C4-2B (cell line): ENCODE data around the gene PRKD1.
"Not testable (repeated sequence)": the region's sequence is repeated elsewhere in the genome, so short reads cannot be mapped to it uniquely, and the experiment has no call there.

Experiments used
- H3K27ac ChIP-seq: fragments of 450-650 bp; 2 replicates; pipeline ENCODE4 v1.5.1; 2017
- CTCF ChIP-seq: fragments of 450-650 bp; conservative IDR thresholded peaks from 2 replicates; pipeline ENCODE4 v1.5.1; 2017; ENCODE audit warnings: mild to moderate bottlenecking
- ZFX ChIP-seq: fragments of 450-650 bp; IDR thresholded peaks from 2 replicates; pipeline ENCODE4 v1.6.1; 2017

The PRKD1 gene

GRCh38 chr14:29885988-29886387 lies 41.7 kb downstream of the PRKD1 start:
- no peak overlapping the region for H3K27ac ChIP-seq
- TF ChIP-seq CTCF, result no peak

- no peak overlapping the region for H3K27ac ChIP-seq
- TF ChIP-seq CTCF (no peak), ZFX (no peak)
Measured at GRCh38 chr14:29868000-29868399, 59.6 kb downstream of the PRKD1 start.

- H3K27ac ChIP-seq, result no peak overlapping the region
- TF ChIP-seq ZFX (no peak), CTCF (no peak)
Measured at GRCh38 chr14:29865299-29865698, 62.3 kb downstream of the PRKD1 start.

GRCh38 chr14:29861996-29862395 lies 65.7 kb downstream of the PRKD1 start:
- TF ChIP-seq CTCF (no peak), ZFX (no peak)
- H3K27ac ChIP-seq, result no peak overlapping the region

- H3K27ac ChIP-seq, result no peak overlapping the region
- TF ChIP-seq CTCF (no peak), ZFX (no peak)
Measured at GRCh38 chr14:29858299-29858698, 69.3 kb downstream of the PRKD1 start.

- no peak overlapping the region for H3K27ac ChIP-seq
- TF ChIP-seq CTCF (no peak), ZFX (no peak)
Measured at GRCh38 chr14:29857551-29857950, 70.1 kb downstream of the PRKD1 start.

- peak overlapping the region; percentile 26; the same call in 1 of the 2 replicates for H3K27ac ChIP-seq
Measured at GRCh38 chr14:29856516-29856915, 71.1 kb downstream of the PRKD1 start.

GRCh38 chr14:29853691-29854090 lies 74.0 kb downstream of the PRKD1 start:
- not testable (repeated sequence) for H3K27ac ChIP-seq

More at GRCh38 chr14:29856516-29856915, 71.1 kb downstream of the PRKD1 start:
- TF ChIP-seq CTCF, result no peak
- no peak for TF ChIP-seq ZFX
